Measurements from ENCODE around the gene NXPH3.

- TF ChIP-seq EP300 (IDR thresholded peaks at IDR 0.05) (no peak), CTCF (IDR thresholded peaks at IDR 0.05) (no peak)
Measured at GRCh38 chr17:49580981-49581647, 5.4 kb downstream of the NXPH3 start.
